Measurements from ENCODE around the gene NEU4. TPM values are rescaled to one million over a fixed set of nuclear protein-coding genes. Genes with fewer than 3 reads are reported as not detected.

NEU4 gene
- total RNA-seq, 2 donors from 2014 or later: 1.2 TPM

- no peak overlapping the region for H3K4me3 Mint-ChIP-seq
Observed at GRCh38 chr2:241864850-241865213, 55.8 kb downstream of the NEU4 start.

GRCh38 chr2:241865416-241865956 is 56.5 kb downstream of the NEU4 start:
- peaks cover 12% of the 10 kb centered on the region for H3K9me3 ChIP-seq (ENCODE audit: control insufficient read depth, low read length)
- Mint-ChIP-seq H3K27me3 (ENCODE audit: insufficient read depth) (no peaks in the 10 kb centered on the region), H3K4me3 (no peak overlapping the region), H3K36me3 (ENCODE audit: low read depth) (no peaks in the 10 kb centered on the region), H3K4me1 (no peaks in the 10 kb centered on the region), H3K9me3 (peaks cover 7% of the 10 kb centered on the region), H3K27ac (no peak overlapping the region)
- no peaks in the 10 kb centered on the region for H3K4me1 ChIP-seq (ENCODE audit: control insufficient read depth, insufficient read depth, low read length)
- WGBS, 2 experiments (ENCODE audit: insufficient coverage in 1 of 2, insufficient read length in 1 of 2): 86 to 88% methylated on average over 1 to 3 of the region's 3 CpGs
- DNase-seq: no peak
- no peak overlapping the region for H3K4me3 ChIP-seq (ENCODE audit: low read length)
- no peak overlapping the region for H3K27ac ChIP-seq (ENCODE audit: low read depth, low read length)
- peaks cover 6% of the 10 kb centered on the region for H3K27me3 ChIP-seq (ENCODE audit: control insufficient read depth, insufficient read depth, low read length, poor library complexity, severe bottlenecking)
- no peak for TF ChIP-seq CTCF (conservative IDR thresholded peaks at IDR 0.05)
- no peaks in the 10 kb centered on the region for H3K36me3 ChIP-seq (ENCODE audit: control insufficient read depth, insufficient read depth, low read length)
- H3K9ac ChIP-seq (ENCODE audit: extremely low read depth, low read length, poor library complexity, severe bottlenecking): no peak overlapping the region

More at GRCh38 chr2:241864850-241865213, 55.8 kb downstream of the NEU4 start:
- Mint-ChIP-seq H3K9me3 (peaks cover 7% of the 10 kb centered on the region), H3K36me3 (ENCODE audit: low read depth) (no peaks in the 10 kb centered on the region), H3K27ac (no peak overlapping the region), H3K27me3 (ENCODE audit: insufficient read depth) (no peaks in the 10 kb centered on the region), H3K4me1 (no peaks in the 10 kb centered on the region)
- peaks cover 12% of the 10 kb centered on the region for H3K9me3 ChIP-seq (ENCODE audit: control insufficient read depth, low read length)
- DNase-seq: no peak
- H3K9ac ChIP-seq (ENCODE audit: extremely low read depth, low read length, poor library complexity, severe bottlenecking): no peak overlapping the region
- no peaks in the 10 kb centered on the region for H3K36me3 ChIP-seq (ENCODE audit: control insufficient read depth, insufficient read depth, low read length)
- 92 to 97% methylated on average over 2 to 5 of the region's 5 CpGs for WGBS, 2 experiments (ENCODE audit: insufficient coverage in 1 of 2, insufficient read length in 1 of 2)
- H3K4me1 ChIP-seq (ENCODE audit: control insufficient read depth, insufficient read depth, low read length): no peaks in the 10 kb centered on the region
- peaks cover 6% of the 10 kb centered on the region for H3K27me3 ChIP-seq (ENCODE audit: control insufficient read depth, insufficient read depth, low read length, poor library complexity, severe bottlenecking)
- no peak overlapping the region for H3K4me3 ChIP-seq (ENCODE audit: low read length)
- no peak for TF ChIP-seq CTCF (conservative IDR thresholded peaks at IDR 0.05)
- H3K27ac ChIP-seq (ENCODE audit: low read depth, low read length): no peak overlapping the region

GRCh38 chr2:241865957-241866789 is 57.2 kb downstream of the NEU4 start:
- Histone ChIP-seq H3K9me3 (ENCODE audit: control insufficient read depth, low read length) (peaks cover 12% of the 10 kb centered on the region), H3K9ac (ENCODE audit: extremely low read depth, low read length, poor library complexity, severe bottlenecking) (no peak overlapping the region), H3K4me1 (ENCODE audit: control insufficient read depth, insufficient read depth, low read length) (no peaks in the 10 kb centered on the region), H3K27ac (ENCODE audit: low read depth, low read length) (no peak overlapping the region), H3K4me3 (ENCODE audit: low read length) (no peak overlapping the region), H3K36me3 (ENCODE audit: control insufficient read depth, insufficient read depth, low read length) (no peaks in the 10 kb centered on the region), H3K27me3 (ENCODE audit: control insufficient read depth, insufficient read depth, low read length, poor library complexity, severe bottlenecking) (peaks cover 6% of the 10 kb centered on the region)
- Mint-ChIP-seq H3K27ac (no peak overlapping the region), H3K4me1 (no peaks in the 10 kb centered on the region), H3K4me3 (no peak overlapping the region), H3K9me3 (peaks cover 7% of the 10 kb centered on the region), H3K27me3 (ENCODE audit: insufficient read depth) (no peaks in the 10 kb centered on the region), H3K36me3 (ENCODE audit: low read depth) (no peaks in the 10 kb centered on the region)
- no peak for TF ChIP-seq CTCF (conservative IDR thresholded peaks at IDR 0.05)
- peak; percentile 83 for DNase-seq
- 20 to 41% methylated on average over 3 to 30 of the region's 31 CpGs for WGBS, 2 experiments (ENCODE audit: insufficient coverage in 1 of 2, insufficient read length in 1 of 2)

Other genes with a start within 250 kb of the NEU4 start
- 10 to 100 TPM; 54.6 to 66.1 TPM for gene THAP4, start 172.0 kb upstream of the NEU4 start, total RNA-seq
- gene ATG4B, start 171.5 kb upstream of the NEU4 start, total RNA-seq: 100 to 1,000 TPM; 126 to 166 TPM
- 10 to 100 TPM; 60.9 to 62.4 TPM for gene DTYMK, start 122.4 kb upstream of the NEU4 start, total RNA-seq
- 10 to 100 TPM; 44.9 to 53.1 TPM for gene ING5, start 107.2 kb upstream of the NEU4 start, total RNA-seq
- gene D2HGDH, start 74.6 kb upstream of the NEU4 start, total RNA-seq: 10 to 100 TPM; 25.1 to 34.8 TPM
- under 1 TPM; 0.57 to 0.91 TPM for gene GAL3ST2, start 32.4 kb upstream of the NEU4 start, total RNA-seq
- under 1 TPM in 1 of 2 donors, not detected in 1; 0.20 TPM for gene PDCD1, start 49.7 kb downstream of the NEU4 start, total RNA-seq
- gene RTP5, start 60.5 kb downstream of the NEU4 start, total RNA-seq: not detected

All from endodermal cell (in vitro differentiated cells).